Measurements from ENCODE around the gene TNIK.

Gene TNIK

DNA sequence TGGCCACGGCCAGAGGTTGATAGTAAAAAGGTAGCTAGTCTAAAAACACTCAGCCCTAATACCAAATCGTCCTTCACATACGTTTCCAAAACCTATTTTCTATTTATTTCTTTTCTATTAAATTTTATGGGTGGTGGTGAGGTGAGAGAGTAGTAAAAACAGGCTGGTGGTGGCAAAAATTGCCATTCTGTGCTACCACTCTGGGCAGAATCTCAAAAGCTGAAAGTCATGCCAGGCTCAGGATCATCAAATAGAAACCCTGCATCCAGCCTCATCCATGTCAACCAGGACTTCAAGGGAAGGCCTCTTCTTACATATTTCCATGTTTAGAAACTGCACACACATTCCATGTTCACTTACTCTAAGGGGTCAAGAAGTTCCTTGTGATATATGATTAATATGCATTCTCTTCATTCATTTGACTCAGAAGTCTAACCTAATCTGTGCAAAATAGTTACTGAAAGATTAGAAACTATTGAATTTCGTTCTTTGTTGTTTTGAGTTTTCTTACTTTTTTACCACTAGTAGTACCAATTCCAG is 153.1 kb downstream of the TNIK start:
- TF ChIP-seq, protein P1, sequence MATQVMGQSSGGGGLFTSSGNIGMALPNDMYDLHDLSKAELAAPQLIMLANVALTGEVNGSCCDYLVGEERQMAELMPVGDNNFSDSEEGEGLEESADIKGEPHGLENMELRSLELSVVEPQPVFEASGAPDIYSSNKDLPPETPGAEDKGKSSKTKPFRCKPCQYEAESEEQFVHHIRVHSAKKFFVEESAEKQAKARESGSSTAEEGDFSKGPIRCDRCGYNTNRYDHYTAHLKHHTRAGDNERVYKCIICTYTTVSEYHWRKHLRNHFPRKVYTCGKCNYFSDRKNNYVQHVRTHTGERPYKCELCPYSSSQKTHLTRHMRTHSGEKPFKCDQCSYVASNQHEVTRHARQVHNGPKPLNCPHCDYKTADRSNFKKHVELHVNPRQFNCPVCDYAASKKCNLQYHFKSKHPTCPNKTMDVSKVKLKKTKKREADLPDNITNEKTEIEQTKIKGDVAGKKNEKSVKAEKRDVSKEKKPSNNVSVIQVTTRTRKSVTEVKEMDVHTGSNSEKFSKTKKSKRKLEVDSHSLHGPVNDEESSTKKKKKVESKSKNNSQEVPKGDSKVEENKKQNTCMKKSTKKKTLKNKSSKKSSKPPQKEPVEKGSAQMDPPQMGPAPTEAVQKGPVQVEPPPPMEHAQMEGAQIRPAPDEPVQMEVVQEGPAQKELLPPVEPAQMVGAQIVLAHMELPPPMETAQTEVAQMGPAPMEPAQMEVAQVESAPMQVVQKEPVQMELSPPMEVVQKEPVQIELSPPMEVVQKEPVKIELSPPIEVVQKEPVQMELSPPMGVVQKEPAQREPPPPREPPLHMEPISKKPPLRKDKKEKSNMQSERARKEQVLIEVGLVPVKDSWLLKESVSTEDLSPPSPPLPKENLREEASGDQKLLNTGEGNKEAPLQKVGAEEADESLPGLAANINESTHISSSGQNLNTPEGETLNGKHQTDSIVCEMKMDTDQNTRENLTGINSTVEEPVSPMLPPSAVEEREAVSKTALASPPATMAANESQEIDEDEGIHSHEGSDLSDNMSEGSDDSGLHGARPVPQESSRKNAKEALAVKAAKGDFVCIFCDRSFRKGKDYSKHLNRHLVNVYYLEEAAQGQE (IDR thresholded peaks at IDR 0.05; ENCODE audit: insufficient read depth in 1 of 2, low read depth in 2 of 2, low read length in 2 of 2) = no peak
- TF ChIP-seq TAF1 (IDR thresholded peaks at IDR 0.05; ENCODE audit: borderline replicate concordance, insufficient read depth, low read length) (no peak), SIN3A (IDR thresholded peaks at IDR 0.05; ENCODE audit: borderline replicate concordance, insufficient read depth, low read length) (no peak), FOXP2 (optimal IDR thresholded peaks at IDR 0.05; ENCODE audit: borderline replicate concordance, extremely low read depth, extremely low read length, insufficient read depth) (no peak), POLR2AphosphoS5 (IDR thresholded peaks at IDR 0.05; ENCODE audit: low read depth, low read length) (no peak)

DNA sequence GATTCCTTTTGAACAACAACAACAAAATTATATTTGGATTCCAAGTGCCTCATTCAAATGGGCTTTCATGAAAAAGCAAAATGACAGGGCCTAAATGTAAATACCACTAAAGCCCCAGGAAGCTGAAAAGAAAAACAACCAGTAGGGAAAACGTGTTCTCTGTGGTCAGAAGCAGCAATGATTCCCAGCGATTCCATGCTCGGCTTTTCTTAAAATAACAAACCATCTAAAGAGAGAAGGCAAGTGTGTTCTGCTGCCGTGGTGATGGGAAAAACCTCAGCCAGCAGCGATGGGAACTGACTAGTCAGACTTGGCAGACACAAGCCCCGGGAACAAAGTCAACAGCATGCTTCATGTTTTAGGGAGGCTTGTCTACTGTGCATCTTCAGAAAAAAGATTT is 153.6 kb downstream of the TNIK start:
- TF ChIP-seq FOXP2 (optimal IDR thresholded peaks at IDR 0.05; ENCODE audit: borderline replicate concordance, extremely low read depth, extremely low read length, insufficient read depth) = no peak
- no peak for TF ChIP-seq TAF1 (IDR thresholded peaks at IDR 0.05; ENCODE audit: borderline replicate concordance, insufficient read depth, low read length)
- TF ChIP-seq SIN3A (IDR thresholded peaks at IDR 0.05; ENCODE audit: borderline replicate concordance, insufficient read depth, low read length) = peak; percentile 79; the same call in 1 of the 2 replicates

DNA sequence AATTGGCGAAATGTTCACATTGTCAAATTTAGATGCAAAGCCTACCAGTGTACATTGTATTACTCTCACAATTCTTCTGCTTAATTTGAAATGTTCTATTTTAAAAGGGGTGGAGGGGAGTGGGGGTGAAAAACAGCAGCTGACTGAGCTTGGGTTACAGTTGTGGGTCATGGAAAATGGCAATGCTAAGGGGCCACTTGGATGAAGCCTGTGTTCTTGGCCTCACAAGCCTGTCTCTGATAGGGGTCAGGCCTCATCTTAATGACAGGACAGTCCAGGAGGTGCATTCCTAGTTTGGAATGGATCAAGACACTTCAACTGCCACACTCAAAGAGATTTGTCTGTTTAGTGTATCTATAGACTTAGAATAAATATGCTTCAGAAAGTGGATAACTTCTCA is 158.2 kb downstream of the TNIK start:
- TF ChIP-seq, protein P1 (IDR thresholded peaks at IDR 0.05; ENCODE audit: insufficient read depth in 1 of 2, low read depth in 2 of 2, low read length in 2 of 2) = no peak
- no peak for TF ChIP-seq TAF1 (IDR thresholded peaks at IDR 0.05; ENCODE audit: borderline replicate concordance, insufficient read depth, low read length)
- no peak for TF ChIP-seq POLR2AphosphoS5 (IDR thresholded peaks at IDR 0.05; ENCODE audit: low read depth, low read length)
- no peak for TF ChIP-seq SIN3A (IDR thresholded peaks at IDR 0.05; ENCODE audit: borderline replicate concordance, insufficient read depth, low read length)
- TF ChIP-seq FOXP2 (optimal IDR thresholded peaks at IDR 0.05; ENCODE audit: borderline replicate concordance, extremely low read depth, extremely low read length, insufficient read depth) = no peak

DNA sequence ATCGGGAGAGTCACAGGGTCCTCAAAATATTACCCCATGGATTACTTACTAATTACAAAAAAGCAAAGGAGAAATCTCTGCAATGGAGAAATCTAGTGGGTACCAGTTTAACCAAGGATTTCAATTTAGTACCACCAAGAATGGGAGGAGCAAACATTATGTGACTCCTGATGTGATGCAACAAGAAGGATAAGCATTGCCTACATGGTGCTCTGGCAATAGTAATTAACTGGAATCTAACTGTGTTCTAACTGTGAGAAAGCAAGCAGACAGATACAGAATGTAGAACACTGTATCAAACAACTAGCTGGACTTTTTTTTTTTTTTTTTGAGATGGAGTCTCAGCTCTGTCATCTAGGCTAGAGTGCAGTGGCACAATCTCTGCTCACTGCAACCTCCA is 159.2 kb downstream of the TNIK start:
- TF ChIP-seq FOXP2 (optimal IDR thresholded peaks at IDR 0.05; ENCODE audit: borderline replicate concordance, extremely low read depth, extremely low read length, insufficient read depth) = no peak
- no peak for TF ChIP-seq POLR2AphosphoS5 (IDR thresholded peaks at IDR 0.05; ENCODE audit: low read depth, low read length)
- no peak for TF ChIP-seq TAF1 (IDR thresholded peaks at IDR 0.05; ENCODE audit: borderline replicate concordance, insufficient read depth, low read length)
- TF ChIP-seq, protein P1 (IDR thresholded peaks at IDR 0.05; ENCODE audit: insufficient read depth in 1 of 2, low read depth in 2 of 2, low read length in 2 of 2) = no peak
- TF ChIP-seq SIN3A (IDR thresholded peaks at IDR 0.05; ENCODE audit: borderline replicate concordance, insufficient read depth, low read length) = no peak

DNA sequence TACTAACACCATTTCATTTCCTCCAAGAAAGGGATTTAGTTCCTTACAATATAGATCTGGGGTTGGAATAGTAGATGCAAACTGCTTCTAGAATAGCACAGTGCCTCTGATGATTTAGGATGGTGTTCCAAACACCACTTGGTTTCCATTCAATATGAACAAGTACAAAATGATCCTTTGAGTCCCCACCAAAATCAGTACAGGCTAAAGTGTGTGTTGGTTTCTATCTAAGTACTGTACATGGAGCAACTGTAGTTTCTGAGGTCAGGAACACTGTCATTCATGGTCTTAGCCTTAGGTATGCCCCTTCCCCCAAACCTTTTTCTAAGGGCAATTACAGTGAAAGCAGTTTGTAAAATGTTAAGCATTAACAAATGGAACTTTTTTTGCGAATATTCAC is 162.3 kb downstream of the TNIK start:
- no peak for TF ChIP-seq TAF1 (IDR thresholded peaks at IDR 0.05; ENCODE audit: borderline replicate concordance, insufficient read depth, low read length)
- no peak for TF ChIP-seq POLR2AphosphoS5 (IDR thresholded peaks at IDR 0.05; ENCODE audit: low read depth, low read length)
- TF ChIP-seq, protein P1 (IDR thresholded peaks at IDR 0.05; ENCODE audit: insufficient read depth in 1 of 2, low read depth in 2 of 2, low read length in 2 of 2) = no peak
- TF ChIP-seq SIN3A (IDR thresholded peaks at IDR 0.05; ENCODE audit: borderline replicate concordance, insufficient read depth, low read length) = no peak
- no peak for TF ChIP-seq FOXP2 (optimal IDR thresholded peaks at IDR 0.05; ENCODE audit: borderline replicate concordance, extremely low read depth, extremely low read length, insufficient read depth)

Data from PFSK-1 (cell line).